ENCODE measurements around the gene PHOX2B.

GRCh38 chr4:41709844-41710481 lies 38.6 kb downstream of the PHOX2B start:
- TF ChIP-seq ZNF710 (CRISPR knock-in tag; IDR thresholded peaks at IDR 0.05; ENCODE audit: borderline replicate concordance), result no peak
- no peak for TF ChIP-seq NCOA2 (CRISPR knock-in tag; IDR thresholded peaks at IDR 0.05)
- TF ChIP-seq GTF2F1 (IDR thresholded peaks at IDR 0.05; ENCODE audit: low read length), result no peak
- TF ChIP-seq KLF16 (CRISPR knock-in tag; IDR thresholded peaks at IDR 0.05), result no peak
- no peak for TF ChIP-seq RARG (CRISPR knock-in tag; IDR thresholded peaks at IDR 0.05; ENCODE audit: low read depth)
- TF ChIP-seq HDAC2 (CRISPR knock-in tag; IDR thresholded peaks at IDR 0.05), result no peak
- TF ChIP-seq ZSCAN30 (CRISPR knock-in tag; IDR thresholded peaks at IDR 0.05), result no peak
- no peak for TF ChIP-seq SRY (CRISPR knock-in tag; IDR thresholded peaks at IDR 0.05)
- TF ChIP-seq POLR2A (IDR thresholded peaks at IDR 0.05; ENCODE audit: insufficient read depth in 1 of 2, low read depth in 2 of 2, low read length in 2 of 2), result no peak

Measured in HepG2 (cell line).